TTC549 (cell line): Measurements from ENCODE around the gene TIGD2.

Experiments used
- FAIRE-seq: peaks from 2 replicates; lab custom pipeline; 2012; peaks lifted over from hg19 to GRCh38; lab: Jason Lieb, UNC

Gene TIGD2

DNA sequence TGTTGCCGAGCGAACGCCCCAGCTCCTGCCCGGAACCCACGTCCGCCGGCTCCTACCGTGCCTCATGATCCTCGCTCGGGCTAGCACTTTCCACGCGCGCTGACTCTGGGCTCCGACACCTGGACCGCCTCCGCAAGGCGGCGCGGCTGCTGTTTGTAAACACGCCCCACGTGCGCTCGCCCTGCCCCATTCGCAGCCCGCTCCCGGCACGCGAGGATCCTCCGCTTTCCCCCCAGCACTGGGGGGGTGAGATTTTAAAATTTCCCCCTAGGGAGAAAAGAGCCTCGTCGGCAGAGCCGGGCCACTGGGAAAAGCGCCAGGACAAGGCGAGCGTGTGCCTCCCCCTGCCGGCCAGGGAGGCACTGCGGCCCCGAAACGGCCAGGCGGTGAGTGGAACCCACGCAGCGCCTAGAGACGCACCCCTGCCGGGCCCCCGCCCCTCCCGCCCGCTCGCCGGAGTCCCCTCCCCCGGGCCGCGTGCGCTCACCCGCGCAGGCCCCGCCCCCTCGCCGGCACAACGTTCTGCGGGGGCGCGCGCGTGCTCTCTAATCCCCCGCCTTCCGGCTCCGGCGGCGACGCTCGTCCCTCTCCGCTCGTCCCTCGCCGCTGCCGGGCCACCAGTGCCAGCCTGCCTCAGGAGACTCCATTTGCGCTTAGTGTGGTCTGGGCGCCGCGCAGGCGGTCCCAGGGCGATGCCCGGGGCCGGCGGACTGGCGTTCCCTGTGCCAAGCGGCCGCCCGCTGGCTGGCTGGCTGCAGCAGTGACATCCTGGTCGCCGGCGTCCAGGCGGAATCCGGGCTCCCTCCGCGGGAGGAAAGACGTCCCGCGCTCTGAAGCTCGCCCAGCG is at the start of gene TIGD2:
Gene TIGD2, plus strand, starts transcription at position 548 of the 847 bp plus-strand sequence. CDS start 1,442 bp downstream, outside the sequence.
- FAIRE-seq, result no peak

DNA sequence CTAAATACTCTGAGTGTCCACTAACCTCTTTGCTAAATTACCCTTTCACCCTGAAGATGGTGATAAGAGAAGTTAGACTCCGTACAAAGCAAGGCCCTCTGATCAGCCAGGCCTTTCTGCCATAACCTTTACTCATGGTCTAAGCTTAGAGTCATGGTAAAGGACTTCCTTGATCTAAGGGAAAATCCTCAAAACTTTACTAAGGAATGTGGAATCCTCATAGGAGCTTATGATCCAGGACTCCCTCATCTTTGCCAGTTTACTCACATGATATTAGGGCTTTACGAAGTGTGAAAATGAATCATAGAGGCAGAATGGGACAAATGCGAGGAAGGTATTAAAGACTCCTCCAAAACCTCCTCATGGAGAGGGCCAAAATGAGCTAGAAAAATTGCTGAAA is 46.5 kb upstream of the TIGD2 start:
- FAIRE-seq, result no peak

DNA sequence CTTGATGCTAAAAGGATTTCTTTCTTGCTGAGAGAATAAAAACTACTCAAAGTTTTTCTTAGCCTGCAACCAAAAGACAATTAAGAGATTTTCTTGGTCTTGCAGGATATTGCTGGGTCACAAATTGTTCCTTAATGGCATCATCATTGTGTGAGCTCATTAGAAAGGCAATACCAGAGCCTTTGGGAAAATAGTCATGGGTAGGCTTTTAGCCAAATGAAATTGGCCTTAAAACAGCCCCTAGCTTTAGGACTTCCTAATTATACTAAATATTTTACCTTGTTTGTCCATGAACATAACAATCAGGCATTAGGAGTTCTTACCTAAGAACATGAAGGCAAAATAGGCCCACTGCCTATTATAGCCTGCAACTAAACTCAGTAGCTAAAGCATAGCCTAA is 43.9 kb upstream of the TIGD2 start:
- no peak for FAIRE-seq

DNA sequence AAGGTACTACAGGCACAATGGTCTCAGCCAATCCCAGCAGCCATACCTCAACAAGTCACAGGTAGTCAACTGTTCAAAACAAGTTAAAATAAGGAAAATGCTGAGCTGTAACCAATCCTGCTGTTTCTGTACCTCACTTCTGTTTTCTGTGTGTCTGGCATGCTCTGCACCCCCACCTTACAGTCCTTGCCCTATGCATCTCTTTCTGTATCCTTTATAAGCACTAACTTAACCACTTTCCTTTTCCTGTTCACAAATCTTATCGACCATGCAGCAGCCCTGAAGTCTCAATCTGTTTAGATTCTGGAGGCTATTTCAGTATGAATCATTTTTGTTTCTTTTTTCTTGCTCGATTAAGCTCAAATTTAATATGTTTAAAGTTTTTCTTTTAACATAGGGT is 41.9 kb upstream of the TIGD2 start:
- no peak for FAIRE-seq

DNA sequence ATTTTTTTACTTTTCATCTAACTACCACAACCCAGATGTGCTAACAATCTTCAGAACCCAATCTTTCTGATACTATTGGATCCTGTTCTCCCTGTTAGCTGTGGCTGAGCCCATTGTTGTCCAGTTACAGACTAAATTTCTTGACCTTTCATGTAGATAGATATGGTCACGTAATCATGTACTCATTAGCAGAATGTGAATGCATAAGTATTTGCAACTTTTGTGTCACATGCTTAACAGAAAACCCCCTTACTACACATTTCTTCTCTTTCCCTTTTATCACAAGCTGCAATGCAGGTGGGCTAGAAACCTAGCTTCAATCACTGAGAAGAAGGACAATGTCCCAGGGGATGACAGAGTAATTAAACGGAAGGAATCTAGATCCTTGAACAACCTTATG is 41.3 kb upstream of the TIGD2 start:
- FAIRE-seq, result no peak

DNA sequence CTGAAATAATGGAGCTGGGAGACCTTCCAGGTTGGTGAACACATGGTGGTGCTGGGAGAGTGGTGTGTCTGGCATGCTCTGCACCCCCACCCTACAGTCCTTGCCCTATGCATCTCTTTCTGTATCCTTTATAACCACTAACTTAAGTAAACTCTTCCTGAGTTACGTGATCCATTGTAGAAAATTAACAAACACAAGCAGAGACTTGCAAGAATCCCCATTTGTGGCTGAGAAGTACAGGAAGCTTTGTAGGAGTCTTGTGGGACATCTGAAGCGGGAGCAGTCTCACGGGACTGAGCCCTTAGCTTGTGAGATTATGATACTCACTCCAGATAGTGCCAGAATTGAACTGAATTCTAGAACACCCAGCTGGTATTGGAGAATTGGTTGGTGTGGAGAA is 40.0 kb upstream of the TIGD2 start:
- no peak for FAIRE-seq

DNA sequence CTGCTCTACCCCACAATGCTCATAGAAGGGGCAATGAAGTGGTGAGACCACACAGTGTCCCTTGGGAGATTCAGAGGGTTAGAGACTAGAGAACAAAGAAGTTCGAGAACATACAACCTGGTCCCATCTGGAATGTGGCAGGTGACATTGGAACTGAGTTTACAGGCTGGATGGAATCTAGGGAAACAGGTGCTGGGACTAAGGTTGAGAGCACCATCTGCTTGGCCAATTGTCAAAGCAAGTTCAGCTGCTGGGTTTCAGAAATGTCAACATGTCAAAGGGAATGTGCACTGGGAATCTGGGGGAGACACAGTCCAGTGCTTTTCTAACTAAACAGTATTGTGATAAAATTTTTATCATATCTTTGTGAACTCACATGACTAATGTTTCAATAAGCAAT is 38.4 kb upstream of the TIGD2 start:
- FAIRE-seq, result no peak

DNA sequence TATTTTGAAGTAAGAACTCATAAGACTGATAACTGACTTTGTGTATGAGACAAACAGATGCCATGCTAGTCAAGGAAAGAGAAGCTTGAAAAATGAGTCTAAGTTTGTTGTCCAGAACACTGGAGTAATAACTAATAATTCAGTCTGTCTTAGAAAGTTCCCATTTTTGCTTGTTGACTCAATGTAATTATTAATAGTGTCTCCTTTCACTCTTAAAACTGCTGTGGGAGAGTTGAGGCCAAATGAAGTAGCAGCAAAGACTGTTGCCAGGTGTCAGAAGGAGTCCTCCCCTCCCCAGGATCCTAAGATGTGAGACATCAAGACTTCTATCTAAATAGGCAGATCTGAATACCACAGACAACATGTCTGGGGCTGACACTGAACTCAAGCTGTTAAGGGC is 33.6 kb upstream of the TIGD2 start:
- FAIRE-seq, result no peak

DNA sequence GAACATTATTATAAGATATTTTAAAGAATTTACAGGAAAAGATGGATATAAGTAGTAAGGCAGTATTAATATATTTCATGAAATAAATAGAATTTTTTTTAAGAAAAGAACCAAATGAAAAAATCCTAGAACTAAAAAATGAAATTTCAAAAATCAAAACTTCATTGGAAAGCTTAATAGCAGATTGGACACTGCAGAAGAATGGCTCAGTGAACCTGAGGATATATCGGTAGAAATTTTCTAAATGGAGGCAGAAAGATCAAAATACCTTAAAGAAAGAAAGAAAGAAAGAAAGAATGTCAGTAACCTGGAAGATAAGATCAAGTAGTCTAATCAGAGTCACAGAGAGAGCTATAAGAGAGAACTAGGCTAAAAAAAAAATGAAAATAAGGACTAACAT is 33.0 kb upstream of the TIGD2 start:
- FAIRE-seq, result no peak

DNA sequence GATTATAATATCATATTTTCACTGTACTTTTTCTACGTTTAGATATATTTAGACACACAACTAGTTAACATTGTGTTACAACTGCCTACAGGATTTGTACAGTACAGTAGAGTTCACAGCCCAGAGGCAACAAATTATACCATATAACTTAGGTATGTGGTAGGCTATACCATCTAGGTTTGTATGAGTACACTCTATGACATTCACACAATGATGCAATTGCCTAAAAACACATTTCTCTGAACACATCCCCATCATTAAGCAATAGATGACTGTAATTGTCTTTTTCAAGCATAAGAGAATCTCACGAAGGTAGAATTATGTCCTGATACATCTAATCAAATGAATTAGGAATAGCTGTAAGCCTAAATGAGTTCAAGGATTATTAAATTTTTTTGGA is 12.3 kb upstream of the TIGD2 start:
- no peak for FAIRE-seq

DNA sequence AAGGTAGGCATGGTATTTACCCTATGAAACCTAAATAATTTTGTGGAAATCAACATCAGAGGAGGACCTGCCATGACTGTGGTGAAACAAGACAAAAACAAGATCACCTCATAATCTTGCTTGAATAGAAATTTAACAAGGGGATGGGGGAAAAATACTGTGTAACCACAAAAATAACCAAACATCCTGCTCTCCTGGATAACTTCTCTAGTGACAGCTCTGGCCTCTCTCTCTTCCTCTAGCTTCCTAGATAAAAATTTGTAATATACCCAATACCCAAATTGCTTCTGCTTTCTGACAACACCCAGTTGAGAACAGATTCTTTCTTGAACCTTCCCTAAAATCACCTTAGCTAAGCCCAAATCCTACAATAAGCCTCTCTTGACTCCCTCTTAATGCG is 11.9 kb upstream of the TIGD2 start:
- FAIRE-seq, result no peak

DNA sequence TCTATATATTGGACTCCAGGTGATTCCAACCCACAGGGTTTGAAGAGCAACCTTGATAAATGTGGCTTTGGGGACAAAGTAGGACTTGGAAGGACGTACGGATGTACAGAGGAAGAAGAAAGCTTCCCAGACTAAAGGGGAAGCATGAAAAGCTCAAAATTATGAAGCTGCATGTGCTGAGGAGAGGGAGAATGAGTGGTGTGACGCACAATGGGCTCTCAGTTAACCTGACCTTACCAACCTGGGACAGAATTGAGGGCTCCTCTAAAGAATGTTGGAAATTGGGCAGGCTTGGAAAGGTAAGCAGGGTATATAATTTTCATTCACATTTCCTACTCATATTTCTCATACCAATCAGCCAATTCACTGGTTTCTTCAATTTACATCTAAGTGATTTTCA is 10.5 kb upstream of the TIGD2 start:
- FAIRE-seq, result no peak

DNA sequence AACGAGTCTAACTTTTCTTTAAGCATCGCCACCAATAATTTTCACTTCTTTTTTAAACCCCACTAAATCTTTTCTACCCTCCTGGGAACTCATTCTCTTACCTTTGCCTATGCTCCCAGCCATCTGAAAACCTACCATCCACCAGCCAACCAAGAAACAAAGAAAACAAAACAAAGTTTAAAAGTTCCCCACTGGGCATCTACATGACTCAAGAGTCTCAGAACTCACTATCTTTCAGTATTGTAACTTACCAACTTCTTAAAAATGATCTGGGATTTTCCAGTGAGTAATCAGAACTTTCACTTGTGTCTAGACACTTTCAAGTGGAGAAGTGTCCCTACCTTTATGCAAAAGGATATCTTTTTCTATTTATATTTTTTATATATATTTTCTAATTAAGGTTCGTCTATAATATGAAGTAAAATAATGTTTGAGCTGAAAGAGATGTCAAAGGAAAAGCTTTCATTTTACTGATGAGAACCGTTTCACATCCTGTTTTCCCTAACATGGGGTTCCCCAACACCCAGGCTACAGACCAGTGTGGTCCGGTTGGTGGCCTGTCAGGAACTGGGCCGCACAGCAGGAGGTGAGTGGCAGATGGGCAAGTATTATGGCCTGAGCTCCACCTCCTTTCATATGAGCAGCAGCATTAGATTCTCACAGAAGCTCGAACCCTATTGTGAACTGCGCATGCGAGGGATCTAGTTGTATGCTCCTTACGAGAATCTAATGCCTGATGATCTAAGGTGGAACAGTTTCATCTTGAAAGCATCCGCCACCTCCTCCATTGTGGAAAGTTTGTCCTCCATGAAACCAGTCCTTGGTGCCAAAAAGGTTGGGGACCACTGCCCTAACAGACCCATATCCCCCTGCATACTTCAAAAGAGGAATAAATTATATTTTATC is 9.8 kb upstream of the TIGD2 start:
- FAIRE-seq, result no peak

DNA sequence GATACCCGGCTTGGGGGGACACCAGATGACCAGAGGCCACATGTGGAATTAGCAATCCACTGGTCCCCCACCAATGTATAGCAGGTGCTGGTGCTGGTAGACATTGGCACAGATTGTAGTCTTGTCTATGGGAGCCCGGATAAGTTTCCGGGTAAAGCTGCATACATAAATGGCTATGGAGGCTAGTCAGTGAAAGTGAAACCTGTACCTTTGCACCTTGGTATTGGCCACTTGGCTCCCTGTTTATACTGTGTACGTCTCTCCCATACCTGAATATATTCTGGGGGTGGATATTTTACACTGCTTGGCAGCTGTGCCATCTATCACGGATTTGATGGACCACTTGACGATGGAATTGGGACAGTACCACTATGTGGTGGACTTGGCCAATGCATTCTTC is 5.6 kb upstream of the TIGD2 start:
- no peak for FAIRE-seq

DNA sequence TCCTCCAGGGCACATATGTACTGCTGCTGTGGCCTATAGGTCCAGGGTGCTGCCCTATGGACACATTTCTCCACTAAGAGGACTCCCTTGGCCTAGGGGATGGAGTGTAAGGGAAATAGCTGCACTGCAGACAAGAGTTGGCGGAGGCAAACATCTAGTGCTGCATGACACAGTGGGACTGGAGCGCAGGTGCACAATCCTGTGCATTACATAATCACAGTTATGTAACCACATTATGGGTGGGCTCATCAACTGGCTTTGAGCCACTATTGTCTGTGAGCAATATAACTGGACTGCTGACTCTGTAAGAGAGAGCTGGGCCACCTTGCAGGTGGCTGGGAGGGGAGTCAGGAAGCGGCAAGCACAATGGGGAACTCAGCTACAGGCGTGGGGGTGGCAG is 3.2 kb upstream of the TIGD2 start:
- FAIRE-seq, result no peak

DNA sequence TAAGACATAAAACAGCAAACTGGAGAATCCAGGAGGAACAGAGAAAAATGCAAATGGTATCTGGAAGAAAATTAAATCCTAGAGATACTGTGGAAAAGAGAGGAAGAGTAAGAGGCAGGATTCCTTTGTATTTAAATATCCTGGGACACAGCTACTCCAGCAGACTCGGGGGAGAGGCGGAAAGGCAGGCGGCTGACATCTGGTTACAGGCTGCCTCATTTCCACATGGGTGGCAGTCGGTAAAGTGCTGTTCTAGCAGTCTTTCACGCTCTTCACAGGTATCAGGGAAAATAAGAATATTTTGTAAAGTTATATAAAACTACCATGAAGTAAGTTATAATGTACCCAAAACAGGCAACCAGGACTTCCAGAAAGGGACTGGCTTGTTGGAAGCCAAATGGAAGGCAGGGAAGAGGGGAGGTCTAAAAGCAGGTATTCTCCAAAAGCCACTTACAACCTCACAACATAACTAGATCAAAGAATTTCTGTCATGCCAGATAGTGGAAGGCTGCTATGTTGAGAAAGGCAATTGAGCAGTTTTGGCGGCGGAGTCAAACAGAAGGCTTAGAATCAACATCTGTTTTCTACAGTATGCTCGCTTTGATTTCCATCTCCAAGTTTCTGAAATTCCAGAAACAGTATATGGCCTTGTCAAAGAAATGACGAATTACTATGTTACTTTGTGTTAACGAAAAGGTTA is 1.3 kb upstream of the TIGD2 start:
- FAIRE-seq, result no peak

DNA sequence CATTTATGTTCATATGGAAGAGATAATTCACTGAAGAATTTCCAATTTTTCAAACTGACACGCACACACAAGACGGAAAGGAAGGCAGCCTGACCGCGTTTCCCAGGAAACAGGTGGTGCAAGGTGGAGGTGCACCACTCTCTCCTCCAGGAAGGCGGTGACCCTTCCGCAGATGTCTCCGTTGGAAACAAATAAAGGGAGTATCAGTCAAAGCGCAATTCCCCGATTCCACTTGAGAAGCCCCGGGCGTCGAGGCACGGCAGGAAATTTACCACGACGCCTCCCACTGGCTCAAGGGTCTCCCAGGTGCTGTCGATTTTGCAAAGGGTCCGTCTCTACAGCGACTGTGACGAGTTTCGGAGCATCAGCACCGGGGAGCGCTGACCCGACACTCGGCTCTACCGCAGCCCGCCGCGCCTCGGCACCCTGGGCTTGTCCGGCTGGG is 770 bp upstream of the TIGD2 start:
- no peak for FAIRE-seq

DNA sequence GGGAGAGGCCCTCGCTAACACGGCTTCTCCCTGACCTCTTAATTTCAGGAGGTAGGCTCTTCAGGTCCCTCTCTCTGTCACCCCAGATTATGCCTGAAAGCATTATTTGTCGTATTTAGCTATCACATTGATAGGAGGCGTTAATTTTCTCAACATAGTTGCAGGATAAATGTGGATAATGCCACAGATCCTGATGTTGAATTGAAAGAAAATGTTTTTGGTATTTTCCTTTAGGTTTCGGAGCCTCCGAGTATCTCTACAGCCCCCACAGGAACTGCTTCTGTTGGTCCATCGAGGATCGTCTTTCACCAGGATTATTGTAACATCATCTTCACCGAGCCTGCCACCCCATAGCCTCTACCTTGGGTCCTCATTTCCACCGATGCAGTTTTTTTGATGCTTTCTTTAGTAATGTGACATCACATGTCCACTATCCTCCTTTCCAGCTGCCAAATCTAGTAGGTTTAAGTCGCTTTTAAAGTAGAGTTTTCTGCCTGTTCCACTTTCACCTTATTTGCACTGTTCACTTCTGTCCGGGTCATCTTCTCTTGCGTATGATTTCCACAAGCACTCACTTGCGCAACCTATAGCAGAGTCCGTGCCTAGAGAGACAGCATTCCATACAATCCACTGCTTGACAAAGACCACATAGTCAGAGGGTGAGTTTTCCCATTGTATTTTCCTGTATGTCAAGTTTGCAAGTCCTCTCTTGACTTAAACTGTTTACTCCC is 665 bp downstream of the TIGD2 start:
- FAIRE-seq, result no peak

DNA sequence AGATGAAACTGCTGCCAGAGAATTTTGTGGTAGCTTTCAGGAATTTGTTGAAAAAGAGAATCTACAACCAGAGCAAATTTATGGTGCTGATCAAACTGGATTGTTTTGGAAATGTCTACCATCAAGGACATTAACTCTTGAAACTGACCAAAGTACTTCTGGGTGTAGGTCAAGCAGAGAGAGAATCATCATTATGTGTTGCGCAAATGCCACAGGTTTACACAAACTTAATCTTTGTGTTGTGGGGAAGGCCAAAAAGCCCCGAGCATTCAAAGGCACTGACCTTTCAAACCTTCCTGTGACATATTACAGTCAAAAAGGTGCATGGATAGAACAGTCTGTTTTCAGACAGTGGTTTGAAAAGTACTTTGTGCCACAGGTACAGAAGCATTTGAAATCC is 2.1 kb downstream of the TIGD2 start:
- no peak for FAIRE-seq

DNA sequence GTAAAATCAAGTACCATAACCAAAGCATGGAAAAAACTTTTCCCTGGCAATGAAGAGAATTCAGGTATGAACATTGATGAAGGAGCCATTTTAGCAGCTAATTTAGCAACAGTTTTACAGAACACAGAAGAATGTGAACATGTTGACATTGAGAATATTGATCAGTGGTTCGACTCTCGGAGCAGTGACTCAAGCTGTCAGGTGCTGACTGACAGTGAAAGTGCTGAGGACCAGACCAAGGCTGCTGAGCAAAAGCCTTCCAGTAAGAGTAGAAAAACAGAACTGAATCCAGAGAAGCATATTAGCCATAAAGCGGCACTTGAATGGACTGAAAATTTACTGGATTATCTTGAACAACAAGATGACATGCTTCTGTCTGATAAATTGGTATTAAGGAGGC is 2.8 kb downstream of the TIGD2 start:
- no peak for FAIRE-seq

DNA sequence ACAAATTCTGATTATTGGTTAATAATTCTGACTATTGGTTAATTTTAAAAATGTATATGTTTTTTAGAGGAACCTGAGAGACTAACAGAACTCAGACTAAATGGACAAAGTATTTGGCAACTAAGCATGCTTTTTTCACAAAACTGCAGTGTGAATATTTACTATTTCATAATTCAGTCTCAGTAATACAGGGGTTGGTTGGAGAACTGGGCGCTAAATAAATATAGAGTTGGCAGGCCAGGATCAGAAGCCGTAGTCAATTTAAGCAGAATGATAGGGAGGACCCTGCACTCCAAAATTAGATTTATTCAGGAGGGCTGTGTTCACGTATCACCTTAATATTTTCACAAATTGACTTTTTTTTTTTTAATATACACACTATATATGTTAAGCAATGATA is 5.8 kb downstream of the TIGD2 start:
- FAIRE-seq, result no peak

DNA sequence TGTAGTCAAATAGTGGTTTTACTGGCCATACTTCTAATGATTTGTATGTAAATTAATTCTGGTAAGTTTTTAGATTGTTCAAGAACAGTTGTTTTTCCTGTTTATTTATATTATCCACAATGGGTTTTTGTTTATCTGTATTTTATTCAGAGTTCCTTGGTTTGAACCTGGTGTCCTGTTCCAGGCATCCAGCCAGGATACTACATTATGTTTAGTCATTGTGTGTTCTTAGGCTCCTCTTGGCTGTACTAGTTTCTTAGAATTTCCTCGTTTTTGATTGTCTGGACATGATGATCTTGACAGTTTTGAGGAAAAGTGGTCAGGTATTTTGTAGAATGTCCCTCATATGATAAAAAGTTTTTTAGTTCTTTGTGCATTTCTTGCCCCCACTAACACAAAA is 7.8 kb downstream of the TIGD2 start:
- no peak for FAIRE-seq
